ENCODE results near the gene PKD2L1. TPM values are rescaled to one million over a fixed set of nuclear protein-coding genes. Genes with fewer than 3 reads are reported as not detected.

PKD2L1 gene
- total RNA-seq, 1 donor = not detected

- Histone ChIP-seq H4K20me1 (ENCODE audit: insufficient read depth, low read length) (no peaks in the 10 kb centered on the region), H2AFZ (ENCODE audit: low read length) (peak overlapping the region; percentile 72), H3K9me3 (ENCODE audit: low read depth, low read length) (no peaks in the 10 kb centered on the region), H3K4me3 (ENCODE audit: insufficient read depth, low read length) (peak overlapping the region; percentile 47), H3K36me3 (ENCODE audit: insufficient read depth, low read length) (no peaks in the 10 kb centered on the region), H3K79me2 (ENCODE audit: insufficient read depth, low read length) (no peaks in the 10 kb centered on the region), H3K27ac (ENCODE audit: low read depth, low read length) (peak overlapping the region; percentile 61), H3K4me1 (ENCODE audit: insufficient read depth, low read length) (peaks cover 35% of the 10 kb centered on the region), H3K27me3 (ENCODE audit: insufficient read depth, low read length) (no peaks in the 10 kb centered on the region), H3K4me2 (ENCODE audit: insufficient read depth, low read length) (peak overlapping the region; percentile 63)
- TF ChIP-seq CTCF (IDR thresholded peaks at IDR 0.05; ENCODE audit: extremely low read depth, low read depth, low read length) = no peak
- DNase-seq (ENCODE audit: insufficient read length, low spot score, missing footprints) = no peak
Observed at GRCh38 chr10:100370714-100371481, 40.9 kb upstream of the PKD2L1 start.

GRCh38 chr10:100368721-100369120 is 38.7 kb upstream of the PKD2L1 start:
- Histone ChIP-seq H3K4me1 (ENCODE audit: insufficient read depth, low read length) (peaks cover 33% of the 10 kb centered on the region), H3K36me3 (ENCODE audit: insufficient read depth, low read length) (no peaks in the 10 kb centered on the region)
- no peak for TF ChIP-seq CTCF (IDR thresholded peaks at IDR 0.05; ENCODE audit: extremely low read depth, low read depth, low read length)

GRCh38 chr10:100364735-100365391 is 34.8 kb upstream of the PKD2L1 start:
- Histone ChIP-seq H3K27ac (ENCODE audit: low read depth, low read length) (no peak overlapping the region), H4K20me1 (ENCODE audit: insufficient read depth, low read length) (no peaks in the 10 kb centered on the region), H3K36me3 (ENCODE audit: insufficient read depth, low read length) (peaks cover 4% of the 10 kb centered on the region), H3K9me3 (ENCODE audit: low read depth, low read length) (no peaks in the 10 kb centered on the region), H3K4me2 (ENCODE audit: insufficient read depth, low read length) (peak overlapping the region; percentile 50), H3K79me2 (ENCODE audit: insufficient read depth, low read length) (no peaks in the 10 kb centered on the region), H3K4me1 (ENCODE audit: insufficient read depth, low read length) (peaks cover 8% of the 10 kb centered on the region), H3K4me3 (ENCODE audit: insufficient read depth, low read length) (peak overlapping the region; percentile 31), H2AFZ (ENCODE audit: low read length) (peak overlapping the region; percentile 11), H3K27me3 (ENCODE audit: insufficient read depth, low read length) (no peaks in the 10 kb centered on the region)
- DNase-seq (ENCODE audit: insufficient read length, low spot score, missing footprints) = peak; percentile 62
- no peak for TF ChIP-seq CTCF (IDR thresholded peaks at IDR 0.05; ENCODE audit: extremely low read depth, low read depth, low read length)

More at GRCh38 chr10:100368721-100369120, 38.7 kb upstream of the PKD2L1 start:
- no peaks in the 10 kb centered on the region for H3K79me2 ChIP-seq (ENCODE audit: insufficient read depth, low read length)
- no peak overlapping the region for H3K4me2 ChIP-seq (ENCODE audit: insufficient read depth, low read length)
- no peaks in the 10 kb centered on the region for H4K20me1 ChIP-seq (ENCODE audit: insufficient read depth, low read length)
- no peak overlapping the region for H3K4me3 ChIP-seq (ENCODE audit: insufficient read depth, low read length)
- no peaks in the 10 kb centered on the region for H3K9me3 ChIP-seq (ENCODE audit: low read depth, low read length)
- no peak overlapping the region for H3K27ac ChIP-seq (ENCODE audit: low read depth, low read length)
- H2AFZ ChIP-seq (ENCODE audit: low read length) = no peak overlapping the region
- H3K27me3 ChIP-seq (ENCODE audit: insufficient read depth, low read length) = no peaks in the 10 kb centered on the region
- DNase-seq (ENCODE audit: insufficient read length, low spot score, missing footprints) = no peak

- Histone ChIP-seq H4K20me1 (ENCODE audit: insufficient read depth, low read length) (no peaks in the 10 kb centered on the region), H3K4me2 (ENCODE audit: insufficient read depth, low read length) (no peak overlapping the region), H3K79me2 (ENCODE audit: insufficient read depth, low read length) (no peaks in the 10 kb centered on the region), H3K27me3 (ENCODE audit: insufficient read depth, low read length) (no peaks in the 10 kb centered on the region), H2AFZ (ENCODE audit: low read length) (no peak overlapping the region), H3K4me3 (ENCODE audit: insufficient read depth, low read length) (no peak overlapping the region), H3K4me1 (ENCODE audit: insufficient read depth, low read length) (peaks cover 8% of the 10 kb centered on the region), H3K9me3 (ENCODE audit: low read depth, low read length) (no peaks in the 10 kb centered on the region), H3K36me3 (ENCODE audit: insufficient read depth, low read length) (peaks cover 9% of the 10 kb centered on the region), H3K27ac (ENCODE audit: low read depth, low read length) (no peak overlapping the region)
- no peak for TF ChIP-seq CTCF (IDR thresholded peaks at IDR 0.05; ENCODE audit: extremely low read depth, low read depth, low read length)
- DNase-seq (ENCODE audit: insufficient read length, low spot score, missing footprints) = no peak
Observed at GRCh38 chr10:100364175-100364574, 34.1 kb upstream of the PKD2L1 start.

Measured in osteoblast (primary cell).